GM12891 (cell line): ENCODE measurements around the gene LARP4B.

Experiments used
- POLR2AphosphoS5 ChIP-seq: IDR thresholded peaks from 2 replicates; pipeline ENCODE4 v1.6.1; 2011; ENCODE audit warnings: low read depth, low read length, control low read depth
- SPI1 ChIP-seq: IDR thresholded peaks from 2 replicates; pipeline ENCODE4 v1.6.1; 2011; ENCODE audit warnings: low read depth, low read length, control low read depth

GRCh38 chr10:934746-935406, 3.4 kb upstream of the LARP4B start:
- no peak for TF ChIP-seq POLR2AphosphoS5
- no peak for TF ChIP-seq SPI1
